ENCODE results near the gene RCC2. TPM values are rescaled to one million over a fixed set of nuclear protein-coding genes. Genes with fewer than 3 reads are reported as not detected.

The RCC2 gene
- total and polyA plus RNA-seq, 4 donors, result 2.1 to 36.7 (median 8.1) TPM

DNA sequence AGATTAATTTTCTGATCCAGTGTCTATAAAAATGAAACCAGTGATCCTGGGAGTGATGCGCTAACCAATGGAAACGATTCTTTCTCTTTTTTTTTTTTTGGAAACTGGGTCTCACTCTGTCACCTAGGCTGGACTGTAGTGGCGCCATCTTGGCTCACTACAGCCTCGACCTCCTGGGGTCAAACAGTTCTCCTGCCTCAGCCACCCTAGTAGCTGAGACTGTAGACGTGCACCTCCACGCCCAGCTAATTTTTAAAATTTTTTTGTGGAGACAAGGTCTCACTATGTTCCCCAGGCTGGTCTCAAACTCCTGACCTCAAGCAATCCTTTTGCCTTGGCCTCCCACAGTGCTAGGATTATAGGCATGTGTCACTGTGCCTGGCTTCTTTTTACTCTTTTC lies 3.4 kb upstream of the RCC2 start:
- H3K27me3 ChIP-seq (ENCODE audit: control insufficient read depth in 4 of 4, insufficient read depth in 4 of 4, low read length in 3 of 4), result no peaks in the 10 kb centered on the region
- 86% methylated on average over 6 of the region's 6 CpGs for WGBS

DNA sequence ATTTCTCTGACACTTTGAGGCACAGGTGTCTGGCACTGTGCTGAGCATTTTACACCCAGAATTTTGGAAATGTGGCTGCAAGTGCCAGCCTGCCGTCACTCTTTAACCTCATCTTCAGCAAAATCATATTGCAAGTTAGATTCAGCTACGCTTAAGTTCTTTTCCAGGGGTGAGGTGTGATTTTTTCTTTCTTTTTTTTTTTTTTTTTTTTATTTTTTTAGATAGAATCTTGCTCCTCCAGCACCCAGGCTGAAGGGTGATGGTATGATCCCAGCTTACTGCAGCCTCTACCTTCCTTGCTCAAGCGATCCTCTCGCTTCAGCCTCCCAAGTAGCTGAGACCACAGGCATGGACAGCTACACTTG lies 2.5 kb upstream of the RCC2 start:
- Histone ChIP-seq H3K9me3 (ENCODE audit: control insufficient read depth in 4 of 4, low read length in 3 of 4) (no peaks in the 10 kb centered on the region), H3K9ac (ENCODE audit: low read depth in 1 of 2, low read length in 2 of 2) (no peak overlapping the region), H3K4me1 (ENCODE audit: control insufficient read depth in 4 of 4, insufficient read depth in 4 of 4, low read length in 3 of 4) (peaks cover 4 to 9% (median 7%) of the 10 kb centered on the region in 4 donors), H3K27ac (ENCODE audit: low read depth in 1 of 2, low read length in 2 of 2) (no peak overlapping the region), H3K36me3 (ENCODE audit: control insufficient read depth in 4 of 4, insufficient read depth in 3 of 4, low read depth in 1 of 4, low read length in 3 of 4) (no peaks in the 10 kb centered on the region), H3K27me3 (ENCODE audit: control insufficient read depth in 4 of 4, insufficient read depth in 4 of 4, low read length in 3 of 4) (no peaks in the 10 kb centered on the region), H3K4me3 (ENCODE audit: low read depth in 1 of 3, low read length in 3 of 3) (no peak overlapping the region)
- 89% methylated on average over 4 of the region's 4 CpGs for WGBS
- no peak for DNase-seq (ENCODE audit: low spot score)
- TF ChIP-seq, protein P1, sequence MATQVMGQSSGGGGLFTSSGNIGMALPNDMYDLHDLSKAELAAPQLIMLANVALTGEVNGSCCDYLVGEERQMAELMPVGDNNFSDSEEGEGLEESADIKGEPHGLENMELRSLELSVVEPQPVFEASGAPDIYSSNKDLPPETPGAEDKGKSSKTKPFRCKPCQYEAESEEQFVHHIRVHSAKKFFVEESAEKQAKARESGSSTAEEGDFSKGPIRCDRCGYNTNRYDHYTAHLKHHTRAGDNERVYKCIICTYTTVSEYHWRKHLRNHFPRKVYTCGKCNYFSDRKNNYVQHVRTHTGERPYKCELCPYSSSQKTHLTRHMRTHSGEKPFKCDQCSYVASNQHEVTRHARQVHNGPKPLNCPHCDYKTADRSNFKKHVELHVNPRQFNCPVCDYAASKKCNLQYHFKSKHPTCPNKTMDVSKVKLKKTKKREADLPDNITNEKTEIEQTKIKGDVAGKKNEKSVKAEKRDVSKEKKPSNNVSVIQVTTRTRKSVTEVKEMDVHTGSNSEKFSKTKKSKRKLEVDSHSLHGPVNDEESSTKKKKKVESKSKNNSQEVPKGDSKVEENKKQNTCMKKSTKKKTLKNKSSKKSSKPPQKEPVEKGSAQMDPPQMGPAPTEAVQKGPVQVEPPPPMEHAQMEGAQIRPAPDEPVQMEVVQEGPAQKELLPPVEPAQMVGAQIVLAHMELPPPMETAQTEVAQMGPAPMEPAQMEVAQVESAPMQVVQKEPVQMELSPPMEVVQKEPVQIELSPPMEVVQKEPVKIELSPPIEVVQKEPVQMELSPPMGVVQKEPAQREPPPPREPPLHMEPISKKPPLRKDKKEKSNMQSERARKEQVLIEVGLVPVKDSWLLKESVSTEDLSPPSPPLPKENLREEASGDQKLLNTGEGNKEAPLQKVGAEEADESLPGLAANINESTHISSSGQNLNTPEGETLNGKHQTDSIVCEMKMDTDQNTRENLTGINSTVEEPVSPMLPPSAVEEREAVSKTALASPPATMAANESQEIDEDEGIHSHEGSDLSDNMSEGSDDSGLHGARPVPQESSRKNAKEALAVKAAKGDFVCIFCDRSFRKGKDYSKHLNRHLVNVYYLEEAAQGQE (IDR thresholded peaks at IDR 0.05), result no peak
- TF ChIP-seq, protein P2, sequence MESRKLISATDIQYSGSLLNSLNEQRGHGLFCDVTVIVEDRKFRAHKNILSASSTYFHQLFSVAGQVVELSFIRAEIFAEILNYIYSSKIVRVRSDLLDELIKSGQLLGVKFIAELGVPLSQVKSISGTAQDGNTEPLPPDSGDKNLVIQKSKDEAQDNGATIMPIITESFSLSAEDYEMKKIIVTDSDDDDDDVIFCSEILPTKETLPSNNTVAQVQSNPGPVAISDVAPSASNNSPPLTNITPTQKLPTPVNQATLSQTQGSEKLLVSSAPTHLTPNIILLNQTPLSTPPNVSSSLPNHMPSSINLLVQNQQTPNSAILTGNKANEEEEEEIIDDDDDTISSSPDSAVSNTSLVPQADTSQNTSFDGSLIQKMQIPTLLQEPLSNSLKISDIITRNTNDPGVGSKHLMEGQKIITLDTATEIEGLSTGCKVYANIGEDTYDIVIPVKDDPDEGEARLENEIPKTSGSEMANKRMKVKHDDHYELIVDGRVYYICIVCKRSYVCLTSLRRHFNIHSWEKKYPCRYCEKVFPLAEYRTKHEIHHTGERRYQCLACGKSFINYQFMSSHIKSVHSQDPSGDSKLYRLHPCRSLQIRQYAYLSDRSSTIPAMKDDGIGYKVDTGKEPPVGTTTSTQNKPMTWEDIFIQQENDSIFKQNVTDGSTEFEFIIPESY (IDR thresholded peaks at IDR 0.05), result no peak
- no peak for TF ChIP-seq GABPA (IDR thresholded peaks at IDR 0.05 in 1 of 2, conservative IDR thresholded peaks at IDR 0.05 in 1 of 2)
- TF ChIP-seq RXRA (IDR thresholded peaks at IDR 0.05), result no peak

More for the DNA sequence above, 3.4 kb upstream of the RCC2 start:
- Histone ChIP-seq H3K9ac (ENCODE audit: low read depth in 1 of 2, low read length in 2 of 2) (no peak overlapping the region), H3K4me3 (ENCODE audit: low read depth in 1 of 3, low read length in 3 of 3) (no peak overlapping the region), H3K9me3 (ENCODE audit: control insufficient read depth in 4 of 4, low read length in 3 of 4) (no peaks in the 10 kb centered on the region), H3K4me1 (ENCODE audit: control insufficient read depth in 4 of 4, insufficient read depth in 4 of 4, low read length in 3 of 4) (peaks cover 0 to 4% (median 2%) of the 10 kb centered on the region in 4 donors), H3K27ac (ENCODE audit: low read depth in 1 of 2, low read length in 2 of 2) (no peak overlapping the region), H3K36me3 (ENCODE audit: control insufficient read depth in 4 of 4, insufficient read depth in 3 of 4, low read depth in 1 of 4, low read length in 3 of 4) (no peaks in the 10 kb centered on the region)
- DNase-seq (ENCODE audit: low spot score), result no peak
- TF ChIP-seq, protein P3, sequence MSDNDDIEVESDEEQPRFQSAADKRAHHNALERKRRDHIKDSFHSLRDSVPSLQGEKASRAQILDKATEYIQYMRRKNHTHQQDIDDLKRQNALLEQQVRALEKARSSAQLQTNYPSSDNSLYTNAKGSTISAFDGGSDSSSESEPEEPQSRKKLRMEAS (IDR thresholded peaks at IDR 0.05), result no peak
- TF ChIP-seq, protein P4, sequence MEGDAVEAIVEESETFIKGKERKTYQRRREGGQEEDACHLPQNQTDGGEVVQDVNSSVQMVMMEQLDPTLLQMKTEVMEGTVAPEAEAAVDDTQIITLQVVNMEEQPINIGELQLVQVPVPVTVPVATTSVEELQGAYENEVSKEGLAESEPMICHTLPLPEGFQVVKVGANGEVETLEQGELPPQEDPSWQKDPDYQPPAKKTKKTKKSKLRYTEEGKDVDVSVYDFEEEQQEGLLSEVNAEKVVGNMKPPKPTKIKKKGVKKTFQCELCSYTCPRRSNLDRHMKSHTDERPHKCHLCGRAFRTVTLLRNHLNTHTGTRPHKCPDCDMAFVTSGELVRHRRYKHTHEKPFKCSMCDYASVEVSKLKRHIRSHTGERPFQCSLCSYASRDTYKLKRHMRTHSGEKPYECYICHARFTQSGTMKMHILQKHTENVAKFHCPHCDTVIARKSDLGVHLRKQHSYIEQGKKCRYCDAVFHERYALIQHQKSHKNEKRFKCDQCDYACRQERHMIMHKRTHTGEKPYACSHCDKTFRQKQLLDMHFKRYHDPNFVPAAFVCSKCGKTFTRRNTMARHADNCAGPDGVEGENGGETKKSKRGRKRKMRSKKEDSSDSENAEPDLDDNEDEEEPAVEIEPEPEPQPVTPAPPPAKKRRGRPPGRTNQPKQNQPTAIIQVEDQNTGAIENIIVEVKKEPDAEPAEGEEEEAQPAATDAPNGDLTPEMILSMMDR (IDR thresholded peaks at IDR 0.05; ENCODE audit: low read depth, low read length, missing input control), result no peak
- no peak for TF ChIP-seq JUND (IDR thresholded peaks at IDR 0.05)
- no peak for TF ChIP-seq HNF4A (conservative IDR thresholded peaks at IDR 0.05)
- no peak for TF ChIP-seq TAF1 (conservative IDR thresholded peaks at IDR 0.05)
- no peak for TF ChIP-seq HNF4G (IDR thresholded peaks at IDR 0.05)
- no peak for TF ChIP-seq RAD21 (IDR thresholded peaks at IDR 0.05)
- TF ChIP-seq NR2F2 (IDR thresholded peaks at IDR 0.05), result no peak
- no peak for TF ChIP-seq FOXA1 (IDR thresholded peaks at IDR 0.05)
- no peak for TF ChIP-seq EGR1 (IDR thresholded peaks at IDR 0.05; ENCODE audit: low read depth in 2 of 2)
- TF ChIP-seq, protein P2 (IDR thresholded peaks at IDR 0.05), result no peak
- TF ChIP-seq FOXA2 (IDR thresholded peaks at IDR 0.05), result no peak
- TF ChIP-seq, protein P5, sequence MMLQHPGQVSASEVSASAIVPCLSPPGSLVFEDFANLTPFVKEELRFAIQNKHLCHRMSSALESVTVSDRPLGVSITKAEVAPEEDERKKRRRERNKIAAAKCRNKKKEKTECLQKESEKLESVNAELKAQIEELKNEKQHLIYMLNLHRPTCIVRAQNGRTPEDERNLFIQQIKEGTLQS (IDR thresholded peaks at IDR 0.05), result no peak
- TF ChIP-seq, protein P1 (IDR thresholded peaks at IDR 0.05), result no peak
- no peak for TF ChIP-seq SP1 (IDR thresholded peaks at IDR 0.05)
- TF ChIP-seq YY1 (IDR thresholded peaks at IDR 0.05), result no peak
- no peak for TF ChIP-seq GABPA (IDR thresholded peaks at IDR 0.05 in 1 of 2, conservative IDR thresholded peaks at IDR 0.05 in 1 of 2)
